ENCODE results near the gene JPH3.

Gene JPH3

GRCh38 chr16:87703835-87704375, 101.6 kb downstream of the JPH3 start:
- peaks cover 80% of the 10 kb centered on the region for H3K36me3 ChIP-seq (ENCODE audit: insufficient read depth, insufficient read length, low read length)

GRCh38 chr16:87704754-87705353, 102.5 kb downstream of the JPH3 start:
- peaks cover 14% of the 10 kb centered on the region for H3K4me1 ChIP-seq (ENCODE audit: insufficient read depth, insufficient read length)
- DNase-seq (ENCODE audit: low read depth, low spot score), result no peak
- no peaks in the 10 kb centered on the region for H3K27me3 ChIP-seq (ENCODE audit: insufficient read depth, insufficient read length)
- no peaks in the 10 kb centered on the region for H3K9me3 ChIP-seq (ENCODE audit: insufficient read depth, low read length)
- no peak overlapping the region for H3K4me3 ChIP-seq (ENCODE audit: insufficient read length, low read depth)
- H3K36me3 ChIP-seq (ENCODE audit: insufficient read depth, insufficient read length, low read length), result peaks cover 82% of the 10 kb centered on the region
- TF ChIP-seq ZNF274 (IDR thresholded peaks at IDR 0.05; ENCODE audit: low read depth, low read length), result no peak
- TF ChIP-seq YY1 (IDR thresholded peaks at IDR 0.05; ENCODE audit: insufficient read depth, insufficient read length), result no peak
- TF ChIP-seq SUZ12 (IDR thresholded peaks at IDR 0.05; ENCODE audit: extremely low read depth, insufficient read depth, insufficient read length), result no peak
- no peak overlapping the region for H3K9ac ChIP-seq (ENCODE audit: insufficient read length, low read depth)

More at GRCh38 chr16:87703835-87704375, 101.6 kb downstream of the JPH3 start:
- Histone ChIP-seq H3K9me3 (ENCODE audit: insufficient read depth, low read length) (no peaks in the 10 kb centered on the region), H3K4me1 (ENCODE audit: insufficient read depth, insufficient read length) (peaks cover 14% of the 10 kb centered on the region), H3K9ac (ENCODE audit: insufficient read length, low read depth) (no peak overlapping the region), H3K27me3 (ENCODE audit: insufficient read depth, insufficient read length) (no peaks in the 10 kb centered on the region), H3K4me3 (ENCODE audit: insufficient read length, low read depth) (no peak overlapping the region)
- DNase-seq (ENCODE audit: low read depth, low spot score), result no peak
- TF ChIP-seq YY1 (IDR thresholded peaks at IDR 0.05; ENCODE audit: insufficient read depth, insufficient read length), result no peak
- no peak for TF ChIP-seq SUZ12 (IDR thresholded peaks at IDR 0.05; ENCODE audit: extremely low read depth, insufficient read depth, insufficient read length)
- no peak for TF ChIP-seq ZNF274 (IDR thresholded peaks at IDR 0.05; ENCODE audit: low read depth, low read length)

- TF ChIP-seq SUZ12 (IDR thresholded peaks at IDR 0.05; ENCODE audit: extremely low read depth, insufficient read depth, insufficient read length), result no peak
- no peak for TF ChIP-seq YY1 (IDR thresholded peaks at IDR 0.05; ENCODE audit: insufficient read depth, insufficient read length)
- TF ChIP-seq ZNF274 (IDR thresholded peaks at IDR 0.05; ENCODE audit: low read depth, low read length), result no peak
- H3K4me1 ChIP-seq (ENCODE audit: insufficient read depth, insufficient read length), result peaks cover 14% of the 10 kb centered on the region
- DNase-seq (ENCODE audit: low read depth, low spot score), result no peak
These were observed 103.5 kb downstream of the JPH3 start for GRCh38 chr16:87705771-87706277.

DNA sequence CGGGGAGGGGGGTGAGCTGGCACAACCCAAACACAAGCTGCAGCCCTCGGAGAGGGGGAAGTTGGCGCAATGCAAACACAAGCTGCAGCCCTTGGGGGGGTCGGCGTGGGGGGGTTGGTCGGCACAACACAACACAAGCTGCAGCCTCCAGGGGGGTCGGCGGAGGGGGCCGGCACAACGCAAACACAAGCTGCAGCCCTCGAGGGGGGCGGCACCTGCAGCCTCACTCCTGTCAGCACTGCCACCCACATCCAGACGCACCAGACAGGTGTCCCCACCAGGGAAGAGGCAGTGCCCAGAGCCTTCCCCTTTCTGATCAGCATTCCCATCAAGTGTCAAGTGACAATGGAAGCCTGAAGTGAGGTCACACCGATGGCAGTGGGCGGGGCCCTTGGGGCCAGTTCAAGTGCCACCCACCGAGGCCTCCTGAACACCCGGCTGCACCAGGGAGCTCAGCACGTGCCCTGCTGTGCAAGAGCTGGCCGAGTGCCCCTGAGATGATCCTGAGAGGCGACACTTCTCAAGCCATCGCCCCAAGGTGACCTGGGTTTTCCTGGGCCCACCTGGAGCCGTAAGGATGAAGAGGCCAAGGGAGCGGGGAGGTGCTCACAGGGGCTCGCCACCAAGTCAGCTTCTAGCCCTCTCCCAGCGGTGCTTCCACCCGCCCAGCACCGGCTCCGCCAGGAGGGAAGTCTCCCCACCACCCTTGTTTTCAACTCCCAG, 104.1 kb downstream of the JPH3 start:
- no peaks in the 10 kb centered on the region for H3K27me3 ChIP-seq (ENCODE audit: insufficient read depth, insufficient read length)
- peaks cover 85% of the 10 kb centered on the region for H3K36me3 ChIP-seq (ENCODE audit: insufficient read depth, insufficient read length, low read length)
- no peak for DNase-seq (ENCODE audit: low read depth, low spot score)
- TF ChIP-seq ZNF274 (IDR thresholded peaks at IDR 0.05; ENCODE audit: low read depth, low read length) (no peak), YY1 (IDR thresholded peaks at IDR 0.05; ENCODE audit: insufficient read depth, insufficient read length) (no peak)
- no peaks in the 10 kb centered on the region for H3K9me3 ChIP-seq (ENCODE audit: insufficient read depth, low read length)
- peaks cover 14% of the 10 kb centered on the region for H3K4me1 ChIP-seq (ENCODE audit: insufficient read depth, insufficient read length)
- H3K9ac ChIP-seq (ENCODE audit: insufficient read length, low read depth), result no peak overlapping the region
- H3K4me3 ChIP-seq (ENCODE audit: insufficient read length, low read depth), result no peak overlapping the region

More at GRCh38 chr16:87705771-87706277, 103.5 kb downstream of the JPH3 start:
- H3K4me3 ChIP-seq (ENCODE audit: insufficient read length, low read depth), result no peak overlapping the region
- no peaks in the 10 kb centered on the region for H3K9me3 ChIP-seq (ENCODE audit: insufficient read depth, low read length)
- no peak overlapping the region for H3K9ac ChIP-seq (ENCODE audit: insufficient read length, low read depth)
- H3K36me3 ChIP-seq (ENCODE audit: insufficient read depth, insufficient read length, low read length), result peaks cover 85% of the 10 kb centered on the region
- H3K27me3 ChIP-seq (ENCODE audit: insufficient read depth, insufficient read length), result no peaks in the 10 kb centered on the region

DNA sequence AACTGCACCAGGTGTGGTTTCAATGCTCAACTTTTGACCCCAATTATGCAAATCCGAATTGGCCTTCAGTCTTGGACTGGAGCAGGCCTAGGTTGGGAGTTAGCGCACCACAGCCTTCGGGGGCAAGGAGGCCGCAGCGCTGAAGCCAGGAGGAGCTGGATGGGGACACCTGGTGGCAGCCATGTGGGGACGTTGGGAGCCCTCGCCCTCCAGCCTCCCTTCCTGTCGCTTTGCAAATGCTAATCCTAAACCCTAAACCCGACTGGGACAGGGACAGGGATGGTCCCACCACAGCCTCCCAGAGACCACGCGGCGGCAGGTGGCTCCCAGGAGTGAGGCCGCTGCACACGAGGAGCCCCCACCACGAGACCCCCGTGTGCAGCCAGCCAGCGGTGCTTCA, 104.8 kb downstream of the JPH3 start:
- peaks cover 84% of the 10 kb centered on the region for H3K36me3 ChIP-seq (ENCODE audit: insufficient read depth, insufficient read length, low read length)
- H3K27me3 ChIP-seq (ENCODE audit: insufficient read depth, insufficient read length), result no peaks in the 10 kb centered on the region
- TF ChIP-seq SUZ12 (IDR thresholded peaks at IDR 0.05; ENCODE audit: extremely low read depth, insufficient read depth, insufficient read length) (no peak), ZNF274 (IDR thresholded peaks at IDR 0.05; ENCODE audit: low read depth, low read length) (no peak), YY1 (IDR thresholded peaks at IDR 0.05; ENCODE audit: insufficient read depth, insufficient read length) (no peak)
- peak; percentile 42 for DNase-seq (ENCODE audit: low read depth, low spot score)
- H3K9me3 ChIP-seq (ENCODE audit: insufficient read depth, low read length), result no peaks in the 10 kb centered on the region
- no peak overlapping the region for H3K4me3 ChIP-seq (ENCODE audit: insufficient read length, low read depth)
- H3K4me1 ChIP-seq (ENCODE audit: insufficient read depth, insufficient read length), result peaks cover 14% of the 10 kb centered on the region
- no peak overlapping the region for H3K9ac ChIP-seq (ENCODE audit: insufficient read length, low read depth)

DNA sequence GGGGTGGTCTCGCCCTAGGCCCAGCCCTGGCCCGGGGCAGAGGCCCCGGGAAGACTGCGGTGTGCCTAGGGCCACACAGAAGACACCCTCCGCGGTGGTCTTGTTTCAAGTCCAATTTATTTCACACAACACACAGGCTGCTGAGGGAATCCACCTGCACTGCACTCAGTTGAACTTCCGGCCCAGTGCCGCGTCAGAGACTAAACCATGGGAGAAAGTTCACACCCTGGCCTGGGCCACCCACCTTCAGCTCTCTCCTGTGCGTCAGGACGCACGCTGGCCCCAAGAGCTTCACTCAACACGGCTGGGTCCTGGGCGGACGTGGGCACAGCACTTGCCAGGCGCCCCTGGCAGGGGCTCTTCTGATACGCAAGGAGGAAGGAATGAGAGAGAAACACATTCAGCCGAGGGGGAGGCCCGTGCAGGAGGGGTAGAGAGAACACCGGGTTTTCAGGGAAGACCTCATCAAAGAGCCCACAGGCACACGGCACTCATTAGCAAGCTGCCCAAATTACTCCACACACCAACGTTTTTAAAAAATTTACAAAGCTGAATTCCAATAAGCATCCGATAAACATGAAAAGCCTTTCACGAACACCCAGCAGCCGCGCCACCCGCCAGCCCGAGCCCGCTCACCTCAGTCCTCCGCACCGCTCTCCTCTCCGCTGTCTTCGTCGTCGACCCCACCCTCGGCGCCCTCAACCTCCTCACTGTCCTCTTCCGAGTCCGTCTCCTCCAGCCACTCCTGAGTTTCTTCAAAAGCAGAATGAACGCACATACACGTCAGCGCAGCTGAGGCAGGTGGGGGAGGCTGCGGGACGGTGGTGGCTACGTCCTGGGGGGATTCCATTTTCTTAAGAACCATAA, 105.6 kb downstream of the JPH3 start:
- no peak overlapping the region for H3K4me3 ChIP-seq (ENCODE audit: insufficient read length, low read depth)
- no peak for TF ChIP-seq ZNF274 (IDR thresholded peaks at IDR 0.05; ENCODE audit: low read depth, low read length)
- no peak for TF ChIP-seq YY1 (IDR thresholded peaks at IDR 0.05; ENCODE audit: insufficient read depth, insufficient read length)
- TF ChIP-seq SUZ12 (IDR thresholded peaks at IDR 0.05; ENCODE audit: extremely low read depth, insufficient read depth, insufficient read length), result no peak
- peaks cover 14% of the 10 kb centered on the region for H3K4me1 ChIP-seq (ENCODE audit: insufficient read depth, insufficient read length)
- no peak overlapping the region for H3K9ac ChIP-seq (ENCODE audit: insufficient read length, low read depth)
- H3K36me3 ChIP-seq (ENCODE audit: insufficient read depth, insufficient read length, low read length), result peaks cover 84% of the 10 kb centered on the region
- no peaks in the 10 kb centered on the region for H3K27me3 ChIP-seq (ENCODE audit: insufficient read depth, insufficient read length)
- DNase-seq (ENCODE audit: low read depth, low spot score), result no peak
- H3K9me3 ChIP-seq (ENCODE audit: insufficient read depth, low read length), result no peaks in the 10 kb centered on the region
